Liver (tissue), 3 donors: ENCODE results near the gene KRT23.

Experiments
- GABPA ChIP-seq, 2 donors: IDR thresholded peaks in 1 of 2; conservative IDR thresholded peaks in 1 of 2; 2 replicates each; pipeline ENCODE4 v1.6.1; 2016; ENCODE audit warnings: antibody characterized with exemption in 2 of 2, mild to moderate bottlenecking in 1 of 2, moderate library complexity in 1 of 2
- RAD21 ChIP-seq, 2 donors: IDR thresholded peaks; 2 replicates each; pipeline ENCODE4 v1.6.1; 2016; ENCODE audit warnings: antibody characterized with exemption in 2 of 2, mild to moderate bottlenecking in 2 of 2
- RXRA ChIP-seq, 2 donors: IDR thresholded peaks; 2 replicates each; pipeline ENCODE4 v1.6.1; 2017 to 2018; ENCODE audit warnings: antibody characterized with exemption in 2 of 2, mild to moderate bottlenecking in 1 of 2
- TF ChIP-seq, protein P1 (sequence below): fragments of 150-350 bp; IDR thresholded peaks from 2 replicates; pipeline ENCODE4 v1.5.1; 2017; ENCODE audit warnings: improper control_type of control experiment, low read depth, low read length; ENCODE audit not compliant: missing input control
- TF ChIP-seq, protein P2 (sequence below): IDR thresholded peaks from 2 replicates; pipeline ENCODE4 v1.6.1; 2016; ENCODE audit warnings: antibody characterized with exemption
- TF ChIP-seq, protein P3 (sequence below): IDR thresholded peaks from 2 replicates; pipeline ENCODE4 v1.6.1; 2016; ENCODE audit warnings: antibody characterized with exemption, mild to moderate bottlenecking
- donor health status: healthy.
- donor health status: healthy.

DNA sequence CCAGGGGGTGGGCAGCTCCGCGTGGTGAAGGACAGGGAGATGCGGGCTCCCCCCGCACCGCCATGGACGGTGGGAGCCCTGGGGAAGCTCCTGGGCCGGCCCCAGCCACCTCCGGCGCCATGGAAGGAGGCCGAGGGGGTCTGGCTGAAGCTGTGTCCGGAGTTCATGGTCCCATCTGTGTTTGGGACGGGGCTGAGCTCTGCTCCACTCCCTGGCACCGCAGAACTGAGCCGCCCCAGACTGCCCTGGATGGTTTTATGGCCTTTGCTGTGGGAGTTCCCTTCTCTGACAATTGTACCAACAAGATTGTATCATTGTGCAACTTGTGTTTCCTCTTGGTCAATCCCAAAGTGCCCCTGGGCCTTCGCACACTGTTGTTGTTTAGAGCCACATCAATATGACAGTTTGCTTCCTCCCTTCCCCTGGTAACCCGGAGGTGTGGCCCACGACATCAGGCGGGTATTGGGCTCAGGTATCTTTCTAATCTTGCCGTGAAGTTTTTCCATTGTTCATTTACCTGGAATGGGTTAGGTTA is 942 bp downstream of the KRT23 start:
- TF ChIP-seq GABPA (IDR thresholded peaks at IDR 0.05 in 1 of 2, conservative IDR thresholded peaks at IDR 0.05 in 1 of 2), result no peak
- TF ChIP-seq, protein P1, sequence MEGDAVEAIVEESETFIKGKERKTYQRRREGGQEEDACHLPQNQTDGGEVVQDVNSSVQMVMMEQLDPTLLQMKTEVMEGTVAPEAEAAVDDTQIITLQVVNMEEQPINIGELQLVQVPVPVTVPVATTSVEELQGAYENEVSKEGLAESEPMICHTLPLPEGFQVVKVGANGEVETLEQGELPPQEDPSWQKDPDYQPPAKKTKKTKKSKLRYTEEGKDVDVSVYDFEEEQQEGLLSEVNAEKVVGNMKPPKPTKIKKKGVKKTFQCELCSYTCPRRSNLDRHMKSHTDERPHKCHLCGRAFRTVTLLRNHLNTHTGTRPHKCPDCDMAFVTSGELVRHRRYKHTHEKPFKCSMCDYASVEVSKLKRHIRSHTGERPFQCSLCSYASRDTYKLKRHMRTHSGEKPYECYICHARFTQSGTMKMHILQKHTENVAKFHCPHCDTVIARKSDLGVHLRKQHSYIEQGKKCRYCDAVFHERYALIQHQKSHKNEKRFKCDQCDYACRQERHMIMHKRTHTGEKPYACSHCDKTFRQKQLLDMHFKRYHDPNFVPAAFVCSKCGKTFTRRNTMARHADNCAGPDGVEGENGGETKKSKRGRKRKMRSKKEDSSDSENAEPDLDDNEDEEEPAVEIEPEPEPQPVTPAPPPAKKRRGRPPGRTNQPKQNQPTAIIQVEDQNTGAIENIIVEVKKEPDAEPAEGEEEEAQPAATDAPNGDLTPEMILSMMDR, result no peak
- TF ChIP-seq, protein P2, sequence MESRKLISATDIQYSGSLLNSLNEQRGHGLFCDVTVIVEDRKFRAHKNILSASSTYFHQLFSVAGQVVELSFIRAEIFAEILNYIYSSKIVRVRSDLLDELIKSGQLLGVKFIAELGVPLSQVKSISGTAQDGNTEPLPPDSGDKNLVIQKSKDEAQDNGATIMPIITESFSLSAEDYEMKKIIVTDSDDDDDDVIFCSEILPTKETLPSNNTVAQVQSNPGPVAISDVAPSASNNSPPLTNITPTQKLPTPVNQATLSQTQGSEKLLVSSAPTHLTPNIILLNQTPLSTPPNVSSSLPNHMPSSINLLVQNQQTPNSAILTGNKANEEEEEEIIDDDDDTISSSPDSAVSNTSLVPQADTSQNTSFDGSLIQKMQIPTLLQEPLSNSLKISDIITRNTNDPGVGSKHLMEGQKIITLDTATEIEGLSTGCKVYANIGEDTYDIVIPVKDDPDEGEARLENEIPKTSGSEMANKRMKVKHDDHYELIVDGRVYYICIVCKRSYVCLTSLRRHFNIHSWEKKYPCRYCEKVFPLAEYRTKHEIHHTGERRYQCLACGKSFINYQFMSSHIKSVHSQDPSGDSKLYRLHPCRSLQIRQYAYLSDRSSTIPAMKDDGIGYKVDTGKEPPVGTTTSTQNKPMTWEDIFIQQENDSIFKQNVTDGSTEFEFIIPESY, result no peak
- no peak for TF ChIP-seq RXRA (IDR thresholded peaks at IDR 0.05)
- TF ChIP-seq, protein P3, sequence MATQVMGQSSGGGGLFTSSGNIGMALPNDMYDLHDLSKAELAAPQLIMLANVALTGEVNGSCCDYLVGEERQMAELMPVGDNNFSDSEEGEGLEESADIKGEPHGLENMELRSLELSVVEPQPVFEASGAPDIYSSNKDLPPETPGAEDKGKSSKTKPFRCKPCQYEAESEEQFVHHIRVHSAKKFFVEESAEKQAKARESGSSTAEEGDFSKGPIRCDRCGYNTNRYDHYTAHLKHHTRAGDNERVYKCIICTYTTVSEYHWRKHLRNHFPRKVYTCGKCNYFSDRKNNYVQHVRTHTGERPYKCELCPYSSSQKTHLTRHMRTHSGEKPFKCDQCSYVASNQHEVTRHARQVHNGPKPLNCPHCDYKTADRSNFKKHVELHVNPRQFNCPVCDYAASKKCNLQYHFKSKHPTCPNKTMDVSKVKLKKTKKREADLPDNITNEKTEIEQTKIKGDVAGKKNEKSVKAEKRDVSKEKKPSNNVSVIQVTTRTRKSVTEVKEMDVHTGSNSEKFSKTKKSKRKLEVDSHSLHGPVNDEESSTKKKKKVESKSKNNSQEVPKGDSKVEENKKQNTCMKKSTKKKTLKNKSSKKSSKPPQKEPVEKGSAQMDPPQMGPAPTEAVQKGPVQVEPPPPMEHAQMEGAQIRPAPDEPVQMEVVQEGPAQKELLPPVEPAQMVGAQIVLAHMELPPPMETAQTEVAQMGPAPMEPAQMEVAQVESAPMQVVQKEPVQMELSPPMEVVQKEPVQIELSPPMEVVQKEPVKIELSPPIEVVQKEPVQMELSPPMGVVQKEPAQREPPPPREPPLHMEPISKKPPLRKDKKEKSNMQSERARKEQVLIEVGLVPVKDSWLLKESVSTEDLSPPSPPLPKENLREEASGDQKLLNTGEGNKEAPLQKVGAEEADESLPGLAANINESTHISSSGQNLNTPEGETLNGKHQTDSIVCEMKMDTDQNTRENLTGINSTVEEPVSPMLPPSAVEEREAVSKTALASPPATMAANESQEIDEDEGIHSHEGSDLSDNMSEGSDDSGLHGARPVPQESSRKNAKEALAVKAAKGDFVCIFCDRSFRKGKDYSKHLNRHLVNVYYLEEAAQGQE, result no peak
- TF ChIP-seq RAD21 (IDR thresholded peaks at IDR 0.05), result no peak
